MM.1S (cell line): ENCODE data around the gene LRRC18.

ENCODE experiments used
- EZH2 ChIP-seq: fragments of 300-600 bp; sonication (generic); optimal IDR thresholded peaks from 2 replicates; pipeline ENCODE3; 2017; ENCODE audit warnings: low read depth, mild to moderate bottlenecking, antibody characterized with exemption, low read length, mixed read lengths
- TF ChIP-seq, protein P1 (sequence below): fragments of 300-600 bp; sonication (generic); IDR thresholded peaks from 2 replicates; pipeline ENCODE4 v1.5.1; 2016; ENCODE audit warnings: antibody characterized with exemption, low read length, mixed read lengths

- TF ChIP-seq, protein P1, sequence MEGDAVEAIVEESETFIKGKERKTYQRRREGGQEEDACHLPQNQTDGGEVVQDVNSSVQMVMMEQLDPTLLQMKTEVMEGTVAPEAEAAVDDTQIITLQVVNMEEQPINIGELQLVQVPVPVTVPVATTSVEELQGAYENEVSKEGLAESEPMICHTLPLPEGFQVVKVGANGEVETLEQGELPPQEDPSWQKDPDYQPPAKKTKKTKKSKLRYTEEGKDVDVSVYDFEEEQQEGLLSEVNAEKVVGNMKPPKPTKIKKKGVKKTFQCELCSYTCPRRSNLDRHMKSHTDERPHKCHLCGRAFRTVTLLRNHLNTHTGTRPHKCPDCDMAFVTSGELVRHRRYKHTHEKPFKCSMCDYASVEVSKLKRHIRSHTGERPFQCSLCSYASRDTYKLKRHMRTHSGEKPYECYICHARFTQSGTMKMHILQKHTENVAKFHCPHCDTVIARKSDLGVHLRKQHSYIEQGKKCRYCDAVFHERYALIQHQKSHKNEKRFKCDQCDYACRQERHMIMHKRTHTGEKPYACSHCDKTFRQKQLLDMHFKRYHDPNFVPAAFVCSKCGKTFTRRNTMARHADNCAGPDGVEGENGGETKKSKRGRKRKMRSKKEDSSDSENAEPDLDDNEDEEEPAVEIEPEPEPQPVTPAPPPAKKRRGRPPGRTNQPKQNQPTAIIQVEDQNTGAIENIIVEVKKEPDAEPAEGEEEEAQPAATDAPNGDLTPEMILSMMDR = no peak
- TF ChIP-seq EZH2 = no peak
These were observed 6.7 kb upstream of the LRRC18 start for GRCh38 chr10:48946332-48946731.
